GM23338 (cell line): ENCODE measurements around the gene ARID1B. TPM values are rescaled to one million over a fixed set of nuclear protein-coding genes. Genes with fewer than 3 reads are reported as not detected.

Experiments used
- ATAC-seq: fragments of 200-7000 bp; cut with Tn5 transposase; 3 replicates; pipeline ENCODE4 v1.9.1; 2020
- DNase-seq: peaks from one replicate; pipeline ENCODE4 v3.0.0-alpha.2; 2015; ENCODE audit warnings: low spot score
- H2AFZ ChIP-seq: fragments of 200-600 bp; sonication (generic); 2 replicates; pipeline ENCODE4 v1.8.0; 2016; ENCODE audit warnings: antibody characterized with exemption, mild to moderate bottlenecking, moderate library complexity
- H3F3A ChIP-seq: fragments of 200-600 bp; sonication (generic); replicated peaks from 2 replicates; pipeline ENCODE4 v1.8.0; 2017; ENCODE audit warnings: antibody characterized with exemption, mixed run types, low read depth
- H3K27ac ChIP-seq: fragments of 200-600 bp; sonication (generic); 2 replicates; pipeline ENCODE4 v1.6.1; 2016; ENCODE audit warnings: low read depth
- H3K27me3 ChIP-seq: fragments of 200-600 bp; sonication (generic); 2 replicates; pipeline ENCODE4 v1.8.0; 2016; ENCODE audit warnings: mild to moderate bottlenecking, mixed run types, moderate library complexity; ENCODE audit not compliant: insufficient read depth
- H3K36me3 ChIP-seq: fragments of 200-600 bp; sonication (generic); 2 replicates; pipeline ENCODE4 v1.8.0; 2016; ENCODE audit warnings: mild to moderate bottlenecking; ENCODE audit not compliant: insufficient read depth
- H3K4me1 ChIP-seq: fragments of 200-600 bp; sonication (generic); 2 replicates; pipeline ENCODE4 v1.8.0; 2016; ENCODE audit warnings: mild to moderate bottlenecking, moderate library complexity; ENCODE audit not compliant: insufficient read depth
- H3K4me2 ChIP-seq: fragments of 200-600 bp; sonication (generic); 2 replicates; pipeline ENCODE4 v1.7.1; 2017; ENCODE audit warnings: mixed run types
- H3K4me3 ChIP-seq: fragments of 200-600 bp; sonication (generic); 2 replicates; pipeline ENCODE4 v1.6.1; 2016; ENCODE audit warnings: mixed run types
- H3K79me2 ChIP-seq: fragments of 200-600 bp; sonication (generic); replicated peaks from 2 replicates; pipeline ENCODE4 v1.8.0; 2017; ENCODE audit warnings: mild to moderate bottlenecking; ENCODE audit not compliant: insufficient read depth
- H3K9me2 ChIP-seq: fragments of 200-600 bp; sonication (generic); 2 replicates; pipeline ENCODE4 v1.8.0; 2017; ENCODE audit not compliant: insufficient read depth
- H4K20me1 ChIP-seq: fragments of 200-600 bp; sonication (generic); replicated peaks from 2 replicates; pipeline ENCODE4 v1.8.0; 2017; ENCODE audit warnings: mild to moderate bottlenecking; ENCODE audit not compliant: insufficient read depth
- H3K27ac Mint-ChIP-seq: 2 replicates; pipeline ENCODE4 v1.8.0; 2020; ENCODE audit warnings: inconsistent platforms, mild to moderate bottlenecking, moderate library complexity, mixed read lengths
- H3K27me3 Mint-ChIP-seq: 3 replicates; pipeline ENCODE4 v1.8.0; 2022; ENCODE audit warnings: low read depth, mild to moderate bottlenecking, moderate library complexity, mixed read lengths, inconsistent platforms; ENCODE audit not compliant: insufficient read depth, poor library complexity
- H3K36me3 Mint-ChIP-seq: 3 replicates; pipeline ENCODE4 v1.8.0; 2021; ENCODE audit warnings: low read depth, mild to moderate bottlenecking, inconsistent platforms, moderate library complexity, mixed read lengths
- H3K4me1 Mint-ChIP-seq: 3 replicates; pipeline ENCODE4 v1.8.0; 2020; ENCODE audit warnings: mild to moderate bottlenecking, inconsistent platforms, mixed read lengths
- H3K4me3 Mint-ChIP-seq: 3 replicates; pipeline ENCODE4 v1.8.0; 2021; ENCODE audit warnings: moderate library complexity, mild to moderate bottlenecking, inconsistent platforms, mixed read lengths
- H3K9me3 Mint-ChIP-seq: 3 replicates; pipeline ENCODE4 v1.8.0; 2020; ENCODE audit warnings: moderate library complexity, mild to moderate bottlenecking, inconsistent platforms, mixed read lengths
- CREB1 ChIP-seq: fragments of 250-450 bp; sonication (Bioruptor Pico); IDR thresholded peaks from 2 replicates; pipeline ENCODE4 v1.5.0; 2020; ENCODE audit warnings: low read depth, mild to moderate bottlenecking, moderate library complexity
- ETS1 ChIP-seq: IDR thresholded peaks from 2 replicates; pipeline ENCODE4 v1.6.1; 2016; ENCODE audit warnings: antibody characterized with exemption
- EZH2 ChIP-seq: fragments of 200-600 bp; sonication (generic); IDR thresholded peaks from one replicate; pipeline ENCODE4 v1.8.0; 2017; ENCODE audit warnings: antibody characterized with exemption, mild to moderate bottlenecking, low read depth; ENCODE audit not compliant: unreplicated experiment
- EZH2phosphoT487 ChIP-seq: fragments of 200-600 bp; sonication (generic); IDR thresholded peaks from one replicate; pipeline ENCODE4 v1.8.1; 2018; ENCODE audit warnings: antibody characterized with exemption; ENCODE audit not compliant: unreplicated experiment
- NANOG ChIP-seq: IDR thresholded peaks from 2 replicates; pipeline ENCODE4 v1.6.1; 2016; ENCODE audit warnings: antibody characterized with exemption, borderline replicate concordance
- POLR2AphosphoS5 ChIP-seq: IDR thresholded peaks from 2 replicates; pipeline ENCODE4 v1.6.1; 2016; ENCODE audit warnings: antibody characterized with exemption, low read depth
- REST ChIP-seq: IDR thresholded peaks from one replicate; pipeline ENCODE4 v1.6.1; 2018; ENCODE audit warnings: antibody characterized with exemption; ENCODE audit not compliant: unreplicated experiment
- STAT1 ChIP-seq: IDR thresholded peaks from one replicate; pipeline ENCODE4 v1.6.1; 2016; ENCODE audit warnings: antibody characterized with exemption; ENCODE audit not compliant: unreplicated experiment
- ZNF114 ChIP-seq: fragments of 250-450 bp; sonication (Bioruptor Pico); IDR thresholded peaks from 2 replicates; pipeline ENCODE4 v1.5.0; 2020; ENCODE audit warnings: mild to moderate bottlenecking, moderate library complexity
- ZNF331 ChIP-seq: fragments of 250-450 bp; sonication (Bioruptor Pico); IDR thresholded peaks from 2 replicates; pipeline ENCODE4 v1.5.0; 2020; ENCODE audit warnings: low read depth, mild to moderate bottlenecking, moderate library complexity
- polyA plus RNA-seq: library from polyadenylated mRNA; unstranded; fragments of >200 nt; fragmentation: Nextera tagmentation; extraction: Ambion mirVana; gene quantifications from 2 replicates; pipeline ENCODE4 v1.2.1, GENCODE V29; 2016
- total RNA-seq: library from RNA; depleted of rRNA; stranded (reverse); fragments of >200 nt; shearing (Covaris generic); gene quantifications from 2 replicates; pipeline ENCODE4 v1.2.3, GENCODE V29; 2014

ARID1B gene
- total and polyA plus RNA-seq, 2 experiments from 2014 or later, result 59.3 to 72.2 TPM

- Histone ChIP-seq H3F3A (no peaks in the 10 kb centered on the region), H3K27me3 (no peaks in the 10 kb centered on the region), H3K27ac (peak overlapping the region; percentile 56), H2AFZ (no peak overlapping the region), H3K4me3 (no peak overlapping the region), H3K9me2 (no peaks in the 10 kb centered on the region), H3K4me2 (peak overlapping the region; percentile 45), H3K4me1 (peaks cover 31% of the 10 kb centered on the region), H3K36me3 (no peaks in the 10 kb centered on the region), H3K79me2 (peaks cover 10% of the 10 kb centered on the region; the same call in 1 of the 2 replicates), H4K20me1 (no peaks in the 10 kb centered on the region)
- no peaks in the 10 kb centered on the region for H3K36me3 Mint-ChIP-seq
- DNase-seq, result no peak
- H3K4me3 Mint-ChIP-seq, result peak overlapping the region; percentile 49; the same call in 1 of the 3 replicates
- H3K27me3 Mint-ChIP-seq, result peaks cover 3% of the 10 kb centered on the region
- no peak for TF ChIP-seq CREB1 (CRISPR knock-in tag)
- peak overlapping the region; percentile 85; the same call in 1 of the 2 replicates for H3K27ac Mint-ChIP-seq
- H3K4me1 Mint-ChIP-seq, result peaks cover 73% of the 10 kb centered on the region
- H3K9me3 Mint-ChIP-seq, result no peaks in the 10 kb centered on the region
- no peak for ATAC-seq
Observed at GRCh38 chr6:157091243-157091642, 314.1 kb downstream of the ARID1B start.

- H3K27ac ChIP-seq, result no peak overlapping the region
- no peaks in the 10 kb centered on the region for H3K36me3 ChIP-seq
- Mint-ChIP-seq H3K4me1 (peaks cover 77% of the 10 kb centered on the region), H3K27ac (peak overlapping the region; percentile 63; the same call in 1 of the 2 replicates), H3K36me3 (no peaks in the 10 kb centered on the region), H3K27me3 (peaks cover 3% of the 10 kb centered on the region), H3K9me3 (no peaks in the 10 kb centered on the region), H3K4me3 (no peak overlapping the region)
- DNase-seq, result no peak
- no peak overlapping the region for H3K4me3 ChIP-seq
- no peak overlapping the region for H2AFZ ChIP-seq
- no peaks in the 10 kb centered on the region for H3K9me2 ChIP-seq
- no peaks in the 10 kb centered on the region for H4K20me1 ChIP-seq
- H3K27me3 ChIP-seq, result no peaks in the 10 kb centered on the region
- no peak overlapping the region for H3K4me2 ChIP-seq
- ATAC-seq, result no peak
- no peak for TF ChIP-seq REST
- TF ChIP-seq EZH2phosphoT487, result no peak
- no peak for TF ChIP-seq NANOG
- peaks cover 10% of the 10 kb centered on the region; the same call in 1 of the 2 replicates for H3K79me2 ChIP-seq
- no peaks in the 10 kb centered on the region for H3F3A ChIP-seq
- peaks cover 31% of the 10 kb centered on the region for H3K4me1 ChIP-seq
Observed at GRCh38 chr6:157091856-157092460, 314.8 kb downstream of the ARID1B start.

- no peaks in the 10 kb centered on the region for H4K20me1 ChIP-seq
Observed at GRCh38 chr6:157092736-157093135, 315.6 kb downstream of the ARID1B start.

More at GRCh38 chr6:157092736-157093135, 315.6 kb downstream of the ARID1B start:
- Mint-ChIP-seq H3K36me3 (no peaks in the 10 kb centered on the region), H3K4me3 (no peak overlapping the region), H3K27ac (peak overlapping the region; percentile 32; the same call in 1 of the 2 replicates), H3K27me3 (peaks cover 3% of the 10 kb centered on the region), H3K9me3 (no peaks in the 10 kb centered on the region), H3K4me1 (peaks cover 75% of the 10 kb centered on the region)
- H3K4me2 ChIP-seq, result no peak overlapping the region
- no peak overlapping the region for H2AFZ ChIP-seq
- no peak for DNase-seq
- peaks cover 31% of the 10 kb centered on the region for H3K4me1 ChIP-seq
- H3K4me3 ChIP-seq, result no peak overlapping the region
- no peak for ATAC-seq
- no peak overlapping the region for H3K27ac ChIP-seq
- TF ChIP-seq POLR2AphosphoS5, result no peak
- no peak for TF ChIP-seq ETS1
- no peak for TF ChIP-seq EZH2
- no peak for TF ChIP-seq STAT1
- TF ChIP-seq REST, result no peak
- no peak for TF ChIP-seq CREB1 (CRISPR knock-in tag)
- no peak for TF ChIP-seq NANOG
- TF ChIP-seq ZNF114 (CRISPR knock-in tag), result no peak
- no peak for TF ChIP-seq ZNF331 (CRISPR knock-in tag)
- TF ChIP-seq EZH2phosphoT487, result no peak
- H3K9me2 ChIP-seq, result no peaks in the 10 kb centered on the region
- H3K36me3 ChIP-seq, result no peaks in the 10 kb centered on the region
- H3K79me2 ChIP-seq, result peaks cover 7% of the 10 kb centered on the region; the same call in 1 of the 2 replicates
- H3K27me3 ChIP-seq, result no peaks in the 10 kb centered on the region
- no peaks in the 10 kb centered on the region for H3F3A ChIP-seq
